ENCODE data around the gene CD207.

DNA sequence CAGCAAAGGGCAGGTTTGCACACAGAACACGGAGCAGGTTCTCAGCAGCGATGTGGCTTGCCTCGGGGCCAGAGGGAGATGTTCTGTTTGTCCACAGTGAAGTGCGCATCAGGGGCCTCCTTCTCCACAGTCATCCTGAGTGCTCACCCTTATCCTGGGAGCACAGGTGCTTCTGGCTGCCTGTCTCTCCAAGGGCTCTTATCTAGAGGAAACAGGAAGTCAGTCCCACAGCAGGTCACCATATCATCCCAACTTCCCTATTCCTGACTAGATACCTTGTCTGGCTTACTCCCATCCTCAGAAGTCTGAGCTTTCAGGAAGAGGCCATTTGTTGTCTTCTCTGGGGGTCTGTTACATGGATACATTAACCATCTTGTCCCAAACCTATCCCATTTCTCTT lies at the start of gene CD207:
- TF ChIP-seq, protein P1, sequence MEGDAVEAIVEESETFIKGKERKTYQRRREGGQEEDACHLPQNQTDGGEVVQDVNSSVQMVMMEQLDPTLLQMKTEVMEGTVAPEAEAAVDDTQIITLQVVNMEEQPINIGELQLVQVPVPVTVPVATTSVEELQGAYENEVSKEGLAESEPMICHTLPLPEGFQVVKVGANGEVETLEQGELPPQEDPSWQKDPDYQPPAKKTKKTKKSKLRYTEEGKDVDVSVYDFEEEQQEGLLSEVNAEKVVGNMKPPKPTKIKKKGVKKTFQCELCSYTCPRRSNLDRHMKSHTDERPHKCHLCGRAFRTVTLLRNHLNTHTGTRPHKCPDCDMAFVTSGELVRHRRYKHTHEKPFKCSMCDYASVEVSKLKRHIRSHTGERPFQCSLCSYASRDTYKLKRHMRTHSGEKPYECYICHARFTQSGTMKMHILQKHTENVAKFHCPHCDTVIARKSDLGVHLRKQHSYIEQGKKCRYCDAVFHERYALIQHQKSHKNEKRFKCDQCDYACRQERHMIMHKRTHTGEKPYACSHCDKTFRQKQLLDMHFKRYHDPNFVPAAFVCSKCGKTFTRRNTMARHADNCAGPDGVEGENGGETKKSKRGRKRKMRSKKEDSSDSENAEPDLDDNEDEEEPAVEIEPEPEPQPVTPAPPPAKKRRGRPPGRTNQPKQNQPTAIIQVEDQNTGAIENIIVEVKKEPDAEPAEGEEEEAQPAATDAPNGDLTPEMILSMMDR (IDR thresholded peaks at IDR 0.05; ENCODE audit: control extremely low read depth in 1 of 3, insufficient read depth in 1 of 3, low read depth in 1 of 3, low read length in 3 of 3) = no peak
- no peak for TF ChIP-seq EP300 (IDR thresholded peaks at IDR 0.05; ENCODE audit: borderline replicate concordance in 1 of 2, low read depth in 2 of 2, low read length in 2 of 2)
- TF ChIP-seq EGR1 (IDR thresholded peaks at IDR 0.05; ENCODE audit: borderline replicate concordance, low read depth, low read length) = no peak
- TF ChIP-seq HDAC6 (IDR thresholded peaks at IDR 0.05; ENCODE audit: low read depth, low read length) = no peak
- TF ChIP-seq SRF (IDR thresholded peaks at IDR 0.05; ENCODE audit: low read depth, low read length) = no peak
- no peak for TF ChIP-seq BCL11A (IDR thresholded peaks at IDR 0.05; ENCODE audit: low read depth in 2 of 2, low read length in 2 of 2)
- no peak for TF ChIP-seq POLR2A (IDR thresholded peaks at IDR 0.05; ENCODE audit: control extremely low read depth in 1 of 2, low read depth in 2 of 2, low read length in 2 of 2)
- TF ChIP-seq, protein P2, sequence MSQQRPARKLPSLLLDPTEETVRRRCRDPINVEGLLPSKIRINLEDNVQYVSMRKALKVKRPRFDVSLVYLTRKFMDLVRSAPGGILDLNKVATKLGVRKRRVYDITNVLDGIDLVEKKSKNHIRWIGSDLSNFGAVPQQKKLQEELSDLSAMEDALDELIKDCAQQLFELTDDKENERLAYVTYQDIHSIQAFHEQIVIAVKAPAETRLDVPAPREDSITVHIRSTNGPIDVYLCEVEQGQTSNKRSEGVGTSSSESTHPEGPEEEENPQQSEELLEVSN (IDR thresholded peaks at IDR 0.05) = no peak

Data from H1 (cell line).